Esophagus squamous epithelium (tissue), 4 donors: ENCODE results near the gene BUD13.

Experiments used
- CTCF ChIP-seq, 6 experiments: fragments of 450-650 bp in 4 of 6; fragments of 200-600 bp in 2 of 6; sonication (generic) in 2 of 6; IDR thresholded peaks; one replicate each; pipeline ENCODE4 v1.5.1; 2016 to 2019; ENCODE audit warnings: antibody characterized with exemption in 6 of 6, mild to moderate bottlenecking in 4 of 6, moderate library complexity in 4 of 6
- POLR2A ChIP-seq, 4 donors: fragments of 450-650 bp; IDR thresholded peaks; one replicate each; pipeline ENCODE4 v1.6.1; 2017; ENCODE audit warnings: antibody characterized with exemption in 4 of 4, mild to moderate bottlenecking in 4 of 4, moderate library complexity in 3 of 4

DNA sequence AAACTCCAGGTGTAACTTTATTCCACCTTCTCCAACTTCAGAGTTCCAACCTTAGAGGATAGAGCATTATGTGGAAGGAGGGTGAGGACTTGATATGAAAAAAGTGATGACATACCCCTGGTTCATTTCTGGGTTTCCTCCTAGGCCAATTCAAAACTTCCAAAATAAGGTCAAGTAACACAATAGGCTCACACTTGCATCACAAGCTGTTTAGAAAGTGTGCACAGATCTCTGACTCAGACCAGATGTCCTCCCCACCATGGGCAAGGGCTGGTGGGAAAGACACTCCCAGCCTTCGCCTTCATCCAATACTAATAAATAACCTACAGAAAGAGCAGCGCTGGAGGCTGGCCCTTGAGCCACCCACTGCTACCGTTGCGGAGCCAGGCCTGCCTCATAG lies 5.8 kb upstream of the BUD13 start:
- TF ChIP-seq CTCF (IDR thresholded peaks at IDR 0.05) (no peak), POLR2A (IDR thresholded peaks at IDR 0.05) (no peak)
